Cerebellar cortex (tissue), 1 donor: ENCODE results near the gene LRP1B.

Source experiments
- DNase-seq: peaks from one replicate; pipeline ENCODE4 v3.0.0-alpha.2; 2015; ENCODE audit warnings: low spot score

The LRP1B gene

GRCh38 chr2:141508806-141509595 lies 621.8 kb downstream of the LRP1B start:
- peak; percentile 46 for DNase-seq

GRCh38 chr2:141508086-141508752 lies 622.6 kb downstream of the LRP1B start:
- DNase-seq: no peak

- DNase-seq: no peak
Measured at GRCh38 chr2:141506135-141506534, 624.7 kb downstream of the LRP1B start.

GRCh38 chr2:141501752-141502151 lies 629.1 kb downstream of the LRP1B start:
- DNase-seq: no peak

GRCh38 chr2:141499123-141499522 lies 631.7 kb downstream of the LRP1B start:
- DNase-seq: no peak

- no peak for DNase-seq
Measured at GRCh38 chr2:141498561-141498960, 632.3 kb downstream of the LRP1B start.

- no peak for DNase-seq
Measured at GRCh38 chr2:141497272-141497671, 633.5 kb downstream of the LRP1B start.

GRCh38 chr2:141496810-141497209 lies 634.0 kb downstream of the LRP1B start:
- DNase-seq: no peak

- DNase-seq: peak; percentile 50
Measured at GRCh38 chr2:141493936-141494335, 636.9 kb downstream of the LRP1B start.

- DNase-seq: no peak
Measured at GRCh38 chr2:141492816-141493215, 638.0 kb downstream of the LRP1B start.

- DNase-seq: no peak
Measured at GRCh38 chr2:141490886-141491285, 639.9 kb downstream of the LRP1B start.

- no peak for DNase-seq
Measured at GRCh38 chr2:141482697-141483096, 648.1 kb downstream of the LRP1B start.

- peak; percentile 69 for DNase-seq
Measured at GRCh38 chr2:141475801-141476200, 655.0 kb downstream of the LRP1B start.

- DNase-seq: no peak
Measured at GRCh38 chr2:141468761-141469160, 662.1 kb downstream of the LRP1B start.

- DNase-seq: no peak
Measured at GRCh38 chr2:141467331-141467730, 663.5 kb downstream of the LRP1B start.

- no peak for DNase-seq
Measured at GRCh38 chr2:141464995-141465394, 665.8 kb downstream of the LRP1B start.

- no peak for DNase-seq
Measured at GRCh38 chr2:141458351-141458750, 672.5 kb downstream of the LRP1B start.

- no peak for DNase-seq
Measured at GRCh38 chr2:141455877-141456276, 674.9 kb downstream of the LRP1B start.

- no peak for DNase-seq
Measured at GRCh38 chr2:141455211-141455826, 675.5 kb downstream of the LRP1B start.

GRCh38 chr2:141440072-141440635 lies 690.7 kb downstream of the LRP1B start:
- no peak for DNase-seq

GRCh38 chr2:141439524-141439923 lies 691.3 kb downstream of the LRP1B start:
- DNase-seq: no peak

- DNase-seq: no peak
Measured at GRCh38 chr2:141438536-141438935, 692.3 kb downstream of the LRP1B start.

GRCh38 chr2:141437521-141437920 lies 693.3 kb downstream of the LRP1B start:
- no peak for DNase-seq
